Measurements from ENCODE around the gene GNAT1. TPM values are rescaled to one million over a fixed set of nuclear protein-coding genes. Genes with fewer than 3 reads are reported as not detected.
A peak's percentile ranks its signal among the peaks of the same experiment; 100 is the strongest.

The GNAT1 gene
- total and polyA plus RNA-seq, 2 of the 13 experiments (the other 11 are each of a cell fraction or from before 2014, with no cell fraction given), result 0.15 TPM; not detected in 1

- TF ChIP-seq ZNF780A (CRISPR knock-in tag; IDR thresholded peaks at IDR 0.05) (no peak), TEAD3 (CRISPR knock-in tag; optimal IDR thresholded peaks at IDR 0.05; ENCODE audit: borderline replicate concordance) (no peak), NFKBIZ (CRISPR knock-in tag; IDR thresholded peaks at IDR 0.05) (no peak), THYN1 (CRISPR knock-in tag; IDR thresholded peaks at IDR 0.05; ENCODE audit: borderline replicate concordance, low read depth) (no peak), ATF4 (CRISPR knock-in tag; IDR thresholded peaks at IDR 0.05) (no peak), ARNTL (CRISPR knock-in tag; IDR thresholded peaks at IDR 0.05) (no peak), DMAP1 (CRISPR knock-in tag; IDR thresholded peaks at IDR 0.05) (no peak), ZNF546 (CRISPR knock-in tag; conservative IDR thresholded peaks at IDR 0.05) (no peak), POGK (CRISPR knock-in tag; conservative IDR thresholded peaks at IDR 0.05) (no peak; the same call in 1 of the 2 replicates), HNRNPUL1 (IDR thresholded peaks at IDR 0.05; ENCODE audit: low read depth, low read length) (no peak), ZBTB20 (CRISPR knock-in tag; IDR thresholded peaks at IDR 0.05; ENCODE audit: borderline replicate concordance, low read depth) (no peak), NBN (conservative IDR thresholded peaks at IDR 0.05) (no peak), NFYC (CRISPR knock-in tag; IDR thresholded peaks at IDR 0.05) (no peak), KDM5B (CRISPR knock-in tag; IDR thresholded peaks at IDR 0.05; ENCODE audit: borderline replicate concordance) (no peak), ZNF549 (CRISPR knock-in tag; IDR thresholded peaks at IDR 0.05) (no peak), CENPBD1 (CRISPR knock-in tag; IDR thresholded peaks at IDR 0.05; ENCODE audit: borderline replicate concordance, low read depth) (no peak), ZNF136 (CRISPR knock-in tag; IDR thresholded peaks at IDR 0.05; ENCODE audit: low read depth) (no peak), KLF12 (CRISPR knock-in tag; IDR thresholded peaks at IDR 0.05; ENCODE audit: borderline replicate concordance) (no peak), FOXM1 (CRISPR knock-in tag; IDR thresholded peaks at IDR 0.05) (no peak), ZNF83 (CRISPR knock-in tag; IDR thresholded peaks at IDR 0.05; ENCODE audit: borderline replicate concordance) (no peak), ZNF34 (CRISPR knock-in tag; IDR thresholded peaks at IDR 0.05; ENCODE audit: borderline replicate concordance) (no peak), KLF6 (CRISPR knock-in tag; IDR thresholded peaks at IDR 0.05) (no peak), PREB (CRISPR knock-in tag; IDR thresholded peaks at IDR 0.05) (no peak), ZFP82 (CRISPR knock-in tag; IDR thresholded peaks at IDR 0.05; ENCODE audit: borderline replicate concordance) (no peak), ZBTB7A (CRISPR knock-in tag; IDR thresholded peaks at IDR 0.05) (0 out of 2 replicates have a peak, but pooled peaks have one; percentile 21), ZBTB44 (CRISPR knock-in tag; IDR thresholded peaks at IDR 0.05) (no peak), SMYD3 (CRISPR knock-in tag; IDR thresholded peaks at IDR 0.05) (no peak)
These were observed 37.0 kb upstream of the GNAT1 start (continued) for GRCh38 chr3:50154476-50154839.

Data from HepG2 (cell line).